WTC11 (cell line): ENCODE data around the gene LAP3.

Experiments
- CREB1 ChIP-seq: sonication (generic); formaldehyde crosslinking; IDR thresholded peaks from 2 replicates; pipeline ENCODE4 v1.8.0; 2023; ENCODE audit warnings: mild to moderate bottlenecking, missing genetic modification reagents
- ELF4 ChIP-seq: sonication (generic); formaldehyde crosslinking; IDR thresholded peaks from 2 replicates; pipeline ENCODE4 v1.8.1; 2022; ENCODE audit warnings: low read depth, mild to moderate bottlenecking, moderate library complexity, missing genetic modification reagents
- NR2C2 ChIP-seq: sonication (generic); formaldehyde crosslinking; IDR thresholded peaks from 2 replicates; pipeline ENCODE4 v1.8.0; 2022; ENCODE audit warnings: mild to moderate bottlenecking, missing genetic modification reagents
- TF ChIP-seq, protein P1 (sequence below): fragments of 200-600 bp; IDR thresholded peaks from 2 replicates; pipeline ENCODE4 v1.8.0; 2022; ENCODE audit warnings: antibody characterized with exemption

DNA sequence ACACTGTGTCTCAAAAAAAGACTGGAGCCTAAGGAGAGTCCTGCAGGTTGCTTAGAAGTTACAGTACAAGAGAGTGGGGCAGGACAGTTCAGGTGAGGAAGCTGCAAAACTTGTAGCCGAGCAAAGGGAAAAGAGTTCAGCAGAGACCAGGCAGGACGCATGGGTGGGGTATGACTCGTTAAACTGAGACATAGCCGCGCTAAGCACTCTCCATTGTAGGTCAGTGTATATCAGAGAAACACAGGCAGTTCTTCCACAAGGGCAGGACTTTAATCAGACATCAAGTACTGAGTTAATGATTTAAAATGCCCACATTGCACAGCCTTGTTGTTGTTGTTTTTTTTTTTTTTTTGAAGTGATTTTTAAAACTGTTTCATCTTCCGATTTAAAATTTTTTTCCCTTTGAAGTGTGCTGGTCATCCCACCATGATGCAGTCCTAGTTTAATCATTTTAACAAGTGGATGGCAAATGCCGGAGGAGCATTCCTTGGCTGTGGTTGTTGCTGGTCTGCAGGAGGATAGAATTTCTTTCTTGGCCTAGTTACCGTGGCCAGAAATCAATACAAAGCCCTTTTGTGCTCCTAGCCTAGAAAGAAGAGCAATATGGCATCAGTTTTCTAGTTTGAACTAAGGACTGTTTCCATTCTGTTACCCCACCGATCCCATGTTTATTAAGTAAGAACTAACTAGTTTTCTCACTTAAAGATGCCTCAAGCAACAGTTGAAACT, 10.3 kb downstream of the LAP3 start:
- TF ChIP-seq NR2C2 (CRISPR knock-in tag): no peak
- TF ChIP-seq, protein P1, sequence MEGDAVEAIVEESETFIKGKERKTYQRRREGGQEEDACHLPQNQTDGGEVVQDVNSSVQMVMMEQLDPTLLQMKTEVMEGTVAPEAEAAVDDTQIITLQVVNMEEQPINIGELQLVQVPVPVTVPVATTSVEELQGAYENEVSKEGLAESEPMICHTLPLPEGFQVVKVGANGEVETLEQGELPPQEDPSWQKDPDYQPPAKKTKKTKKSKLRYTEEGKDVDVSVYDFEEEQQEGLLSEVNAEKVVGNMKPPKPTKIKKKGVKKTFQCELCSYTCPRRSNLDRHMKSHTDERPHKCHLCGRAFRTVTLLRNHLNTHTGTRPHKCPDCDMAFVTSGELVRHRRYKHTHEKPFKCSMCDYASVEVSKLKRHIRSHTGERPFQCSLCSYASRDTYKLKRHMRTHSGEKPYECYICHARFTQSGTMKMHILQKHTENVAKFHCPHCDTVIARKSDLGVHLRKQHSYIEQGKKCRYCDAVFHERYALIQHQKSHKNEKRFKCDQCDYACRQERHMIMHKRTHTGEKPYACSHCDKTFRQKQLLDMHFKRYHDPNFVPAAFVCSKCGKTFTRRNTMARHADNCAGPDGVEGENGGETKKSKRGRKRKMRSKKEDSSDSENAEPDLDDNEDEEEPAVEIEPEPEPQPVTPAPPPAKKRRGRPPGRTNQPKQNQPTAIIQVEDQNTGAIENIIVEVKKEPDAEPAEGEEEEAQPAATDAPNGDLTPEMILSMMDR: no peak
- TF ChIP-seq ELF4 (CRISPR knock-in tag): no peak
- TF ChIP-seq CREB1 (CRISPR knock-in tag): no peak
